ENCODE results near the gene UQCRC2.
"Not testable (repeated sequence)": the region's sequence is repeated elsewhere in the genome, so short reads cannot be mapped to it uniquely, and the experiment has no call there.

UQCRC2 gene

GRCh38 chr16:22013486-22013885, 60.3 kb downstream of the UQCRC2 start:
- DNase-seq = no peak

- no peak for DNase-seq
These were observed 61.2 kb downstream of the UQCRC2 start for GRCh38 chr16:22014271-22014873.

- DNase-seq = no peak
These were observed 63.8 kb downstream of the UQCRC2 start for GRCh38 chr16:22016927-22017326.

- no peak for DNase-seq
These were observed 65.4 kb downstream of the UQCRC2 start for GRCh38 chr16:22018559-22018958.

GRCh38 chr16:22022151-22022550, 69.0 kb downstream of the UQCRC2 start:
- DNase-seq = no peak

- no peak for DNase-seq
These were observed 70.3 kb downstream of the UQCRC2 start for GRCh38 chr16:22023505-22023904.

- DNase-seq = not testable (repeated sequence)
These were observed 71.6 kb downstream of the UQCRC2 start for GRCh38 chr16:22024785-22025184.

GRCh38 chr16:22027633-22028032, 74.5 kb downstream of the UQCRC2 start:
- DNase-seq = no peak

- DNase-seq = no peak
These were observed 76.5 kb downstream of the UQCRC2 start for GRCh38 chr16:22029632-22030031.

- DNase-seq = no peak
These were observed 77.1 kb downstream of the UQCRC2 start for GRCh38 chr16:22030087-22030812.

GRCh38 chr16:22031483-22032083, 78.4 kb downstream of the UQCRC2 start:
- no peak for DNase-seq

Data from DMS 273 treated with DMSO at 0.1 percent for 48 hours (cell line).